Right kidney (tissue), 1 donor: ENCODE results near the gene AFAP1L1.

Experiments
- DNase-seq: peaks from one replicate; pipeline ENCODE4 v3.0.0-alpha.2; 2016

AFAP1L1 gene

GRCh38 chr5:149372076-149372795 is 100.6 kb downstream of the AFAP1L1 start:
- DNase-seq = no peak

GRCh38 chr5:149372932-149373331 is 101.3 kb downstream of the AFAP1L1 start:
- no peak for DNase-seq

- no peak for DNase-seq
Observed at GRCh38 chr5:149374303-149374702, 102.6 kb downstream of the AFAP1L1 start.

- no peak for DNase-seq
Observed at GRCh38 chr5:149374801-149375200, 103.1 kb downstream of the AFAP1L1 start.

GRCh38 chr5:149375434-149375833 is 103.8 kb downstream of the AFAP1L1 start:
- no peak for DNase-seq

GRCh38 chr5:149376104-149376503 is 104.4 kb downstream of the AFAP1L1 start:
- DNase-seq = no peak

- DNase-seq = no peak
Observed at GRCh38 chr5:149376711-149377447, 105.2 kb downstream of the AFAP1L1 start.

GRCh38 chr5:149378241-149378820 is 106.7 kb downstream of the AFAP1L1 start:
- DNase-seq = no peak

- no peak for DNase-seq
Observed at GRCh38 chr5:149379177-149379761, 107.6 kb downstream of the AFAP1L1 start, which contains the start of gene IL17B. IL17B (minus strand) TSS chr5:149379292; CDS start chr5:149379225, 67 bp downstream.

GRCh38 chr5:149379818-149380374 is 108.2 kb downstream of the AFAP1L1 start:
- DNase-seq = no peak

GRCh38 chr5:149380466-149381121 is 108.9 kb downstream of the AFAP1L1 start:
- no peak for DNase-seq

GRCh38 chr5:149381261-149381985 is 109.8 kb downstream of the AFAP1L1 start:
- DNase-seq = no peak

GRCh38 chr5:149381986-149382338 is 110.3 kb downstream of the AFAP1L1 start:
- peak; percentile 72 for DNase-seq

GRCh38 chr5:149382517-149383220 is 111.0 kb downstream of the AFAP1L1 start:
- DNase-seq = no peak

GRCh38 chr5:149383399-149383798 is 111.7 kb downstream of the AFAP1L1 start:
- DNase-seq = no peak

GRCh38 chr5:149386166-149386565 is 114.5 kb downstream of the AFAP1L1 start:
- no peak for DNase-seq

GRCh38 chr5:149387081-149387631 is 115.5 kb downstream of the AFAP1L1 start:
- DNase-seq = no peak

GRCh38 chr5:149387982-149388381 is 116.3 kb downstream of the AFAP1L1 start:
- no peak for DNase-seq

GRCh38 chr5:149388498-149389190 is 117.0 kb downstream of the AFAP1L1 start:
- DNase-seq = no peak
